ENCODE results near the gene TOX3.
A peak's percentile ranks its signal among the peaks of the same experiment; 100 is the strongest.

The TOX3 gene

GRCh38 chr16:52498328-52499059 is 48.4 kb downstream of the TOX3 start:
- H3K27ac ChIP-seq (ENCODE audit: low read length), result peak overlapping the region; percentile 17
- no peaks in the 10 kb centered on the region for H3K9me3 ChIP-seq (ENCODE audit: control insufficient read depth, low read depth, low read length)
- peaks cover 42% of the 10 kb centered on the region for H3K4me1 ChIP-seq (ENCODE audit: control insufficient read depth, low read depth, low read length)
- peak overlapping the region; percentile 37 for H3K4me3 ChIP-seq (ENCODE audit: low read length)
- no peaks in the 10 kb centered on the region for H3K36me3 ChIP-seq (ENCODE audit: control insufficient read depth, low read depth, low read length)
- no peaks in the 10 kb centered on the region for H3K27me3 ChIP-seq (ENCODE audit: control insufficient read depth, insufficient read depth, low read length)
- H3K9ac ChIP-seq (ENCODE audit: low read length), result peak overlapping the region; percentile 9

DNA sequence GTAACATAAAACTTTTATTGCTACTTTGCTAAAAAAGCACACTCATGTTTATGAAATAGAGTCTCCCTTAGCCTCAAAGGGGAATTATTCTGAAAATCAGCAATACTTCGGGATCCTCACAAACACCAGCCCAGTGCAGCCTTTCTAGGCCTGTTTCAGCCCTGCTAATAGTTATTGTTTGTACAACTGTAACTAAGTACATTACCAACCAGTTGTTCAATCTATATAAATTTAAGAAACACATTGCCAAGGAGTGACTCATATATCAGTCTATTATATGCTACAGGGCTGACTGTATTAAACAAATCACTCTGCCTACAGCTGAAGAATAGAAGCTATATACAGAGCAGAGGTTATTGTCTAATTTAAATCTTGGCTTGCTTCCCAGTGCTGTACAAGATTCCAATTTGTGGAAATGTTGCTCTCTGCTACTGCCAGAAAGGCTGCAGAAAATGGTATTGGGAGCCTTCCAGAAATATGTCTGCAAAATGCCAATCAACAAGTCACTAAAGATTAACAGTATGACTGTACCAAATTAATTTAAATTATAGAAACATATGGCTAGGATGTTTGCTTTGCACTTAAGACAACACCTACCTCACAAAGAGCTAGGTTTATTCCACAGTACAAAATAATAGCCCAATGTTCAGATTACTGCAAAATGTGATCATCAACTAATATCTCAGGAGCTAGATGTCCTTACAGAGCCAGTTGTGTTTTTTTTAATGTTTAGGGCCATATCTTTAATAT is 49.7 kb downstream of the TOX3 start:
- Histone ChIP-seq H3K27ac (ENCODE audit: low read length) (no peak overlapping the region), H3K4me3 (ENCODE audit: low read length) (no peak overlapping the region), H3K36me3 (ENCODE audit: control insufficient read depth, low read depth, low read length) (no peaks in the 10 kb centered on the region), H3K9me3 (ENCODE audit: control insufficient read depth, low read depth, low read length) (no peaks in the 10 kb centered on the region), H3K27me3 (ENCODE audit: control insufficient read depth, insufficient read depth, low read length) (no peaks in the 10 kb centered on the region), H3K4me1 (ENCODE audit: control insufficient read depth, low read depth, low read length) (peaks cover 42% of the 10 kb centered on the region), H3K9ac (ENCODE audit: low read length) (peak overlapping the region; percentile 18)

GRCh38 chr16:52496051-52496876 is 50.7 kb downstream of the TOX3 start:
- H3K4me1 ChIP-seq (ENCODE audit: control insufficient read depth, low read depth, low read length), result peaks cover 36% of the 10 kb centered on the region
- H3K9ac ChIP-seq (ENCODE audit: low read length), result no peak overlapping the region
- no peaks in the 10 kb centered on the region for H3K9me3 ChIP-seq (ENCODE audit: control insufficient read depth, low read depth, low read length)
- H3K36me3 ChIP-seq (ENCODE audit: control insufficient read depth, low read depth, low read length), result no peaks in the 10 kb centered on the region
- no peak overlapping the region for H3K27ac ChIP-seq (ENCODE audit: low read length)
- no peaks in the 10 kb centered on the region for H3K27me3 ChIP-seq (ENCODE audit: control insufficient read depth, insufficient read depth, low read length)
- no peak overlapping the region for H3K4me3 ChIP-seq (ENCODE audit: low read length)

- Histone ChIP-seq H3K27ac (ENCODE audit: low read length) (no peak overlapping the region), H3K27me3 (ENCODE audit: control insufficient read depth, insufficient read depth, low read length) (no peaks in the 10 kb centered on the region), H3K4me3 (ENCODE audit: low read length) (no peak overlapping the region), H3K36me3 (ENCODE audit: control insufficient read depth, low read depth, low read length) (no peaks in the 10 kb centered on the region), H3K9ac (ENCODE audit: low read length) (no peak overlapping the region), H3K9me3 (ENCODE audit: control insufficient read depth, low read depth, low read length) (no peaks in the 10 kb centered on the region), H3K4me1 (ENCODE audit: control insufficient read depth, low read depth, low read length) (peaks cover 34% of the 10 kb centered on the region)
Measured at GRCh38 chr16:52494621-52495020, 52.3 kb downstream of the TOX3 start.

DNA sequence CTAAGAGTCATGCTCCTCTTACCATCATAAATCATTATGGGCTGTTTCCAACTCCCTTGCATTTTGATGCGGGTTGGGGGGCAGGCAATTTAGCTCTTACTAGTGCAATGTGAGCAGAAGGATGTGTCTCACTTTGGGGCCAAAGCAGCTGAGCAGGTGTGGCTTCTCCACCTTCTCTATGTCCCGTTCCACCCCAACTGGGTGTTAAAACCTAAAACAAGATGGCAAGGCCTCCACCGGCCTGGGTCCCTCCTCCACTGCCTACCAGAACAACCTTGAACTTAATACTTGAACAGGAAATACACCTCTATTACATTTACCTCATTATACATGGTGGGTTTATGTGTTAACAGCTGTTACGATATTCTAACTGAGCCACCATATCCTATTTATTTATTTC is 52.8 kb downstream of the TOX3 start:
- H3K27ac ChIP-seq (ENCODE audit: low read length), result no peak overlapping the region
- H3K4me3 ChIP-seq (ENCODE audit: low read length), result no peak overlapping the region
- H3K9me3 ChIP-seq (ENCODE audit: control insufficient read depth, low read depth, low read length), result no peaks in the 10 kb centered on the region
- no peaks in the 10 kb centered on the region for H3K36me3 ChIP-seq (ENCODE audit: control insufficient read depth, low read depth, low read length)
- H3K27me3 ChIP-seq (ENCODE audit: control insufficient read depth, insufficient read depth, low read length), result no peaks in the 10 kb centered on the region
- H3K9ac ChIP-seq (ENCODE audit: low read length), result no peak overlapping the region
- peaks cover 29% of the 10 kb centered on the region for H3K4me1 ChIP-seq (ENCODE audit: control insufficient read depth, low read depth, low read length)

DNA sequence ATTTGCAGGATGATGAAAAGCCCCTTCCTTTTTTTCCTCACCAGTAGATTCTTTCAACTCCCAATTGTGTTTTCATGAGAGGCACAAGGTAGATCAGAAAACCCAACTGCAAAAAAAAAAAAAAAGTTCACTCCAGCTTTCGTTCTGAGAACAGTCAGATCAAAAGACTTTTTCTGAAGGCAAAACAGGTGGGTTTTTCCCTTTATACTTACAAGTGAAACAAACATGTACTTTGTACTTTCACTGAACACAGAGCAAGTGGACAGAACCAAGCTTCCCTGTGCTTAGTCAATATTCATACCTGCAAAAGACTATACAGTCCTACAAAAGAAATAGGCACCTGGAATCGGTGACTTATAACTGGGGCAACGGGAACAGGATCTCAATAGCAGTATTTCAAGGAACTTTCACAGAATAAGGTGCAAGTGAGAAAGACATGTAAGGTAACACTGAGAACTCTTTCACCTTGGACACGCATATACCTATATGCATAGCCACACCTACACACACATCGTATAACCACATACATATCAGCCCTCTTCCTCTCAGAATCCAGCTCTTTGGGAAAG is 54.1 kb downstream of the TOX3 start:
- H3K36me3 ChIP-seq (ENCODE audit: control insufficient read depth, low read depth, low read length), result no peaks in the 10 kb centered on the region
- H3K27ac ChIP-seq (ENCODE audit: low read length), result no peak overlapping the region
- no peaks in the 10 kb centered on the region for H3K27me3 ChIP-seq (ENCODE audit: control insufficient read depth, insufficient read depth, low read length)
- no peak overlapping the region for H3K9ac ChIP-seq (ENCODE audit: low read length)
- no peak overlapping the region for H3K4me3 ChIP-seq (ENCODE audit: low read length)
- H3K9me3 ChIP-seq (ENCODE audit: control insufficient read depth, low read depth, low read length), result no peaks in the 10 kb centered on the region
- H3K4me1 ChIP-seq (ENCODE audit: control insufficient read depth, low read depth, low read length), result peaks cover 18% of the 10 kb centered on the region

GRCh38 chr16:52491216-52491615 is 55.7 kb downstream of the TOX3 start:
- Histone ChIP-seq H3K27me3 (ENCODE audit: control insufficient read depth, insufficient read depth, low read length) (no peaks in the 10 kb centered on the region), H3K9ac (ENCODE audit: low read length) (no peak overlapping the region), H3K36me3 (ENCODE audit: control insufficient read depth, low read depth, low read length) (no peaks in the 10 kb centered on the region), H3K4me3 (ENCODE audit: low read length) (no peak overlapping the region), H3K9me3 (ENCODE audit: control insufficient read depth, low read depth, low read length) (no peaks in the 10 kb centered on the region), H3K4me1 (ENCODE audit: control insufficient read depth, low read depth, low read length) (peaks cover 9% of the 10 kb centered on the region), H3K27ac (ENCODE audit: low read length) (no peak overlapping the region)

GRCh38 chr16:52489894-52490293 is 57.0 kb downstream of the TOX3 start:
- Histone ChIP-seq H3K36me3 (ENCODE audit: control insufficient read depth, low read depth, low read length) (no peaks in the 10 kb centered on the region), H3K9ac (ENCODE audit: low read length) (no peak overlapping the region), H3K9me3 (ENCODE audit: control insufficient read depth, low read depth, low read length) (no peaks in the 10 kb centered on the region), H3K4me1 (ENCODE audit: control insufficient read depth, low read depth, low read length) (peaks cover 4% of the 10 kb centered on the region), H3K4me3 (ENCODE audit: low read length) (no peak overlapping the region), H3K27me3 (ENCODE audit: control insufficient read depth, insufficient read depth, low read length) (no peaks in the 10 kb centered on the region), H3K27ac (ENCODE audit: low read length) (no peak overlapping the region)

GRCh38 chr16:52488837-52489289 is 58.1 kb downstream of the TOX3 start:
- Histone ChIP-seq H3K27me3 (ENCODE audit: control insufficient read depth, insufficient read depth, low read length) (no peaks in the 10 kb centered on the region), H3K36me3 (ENCODE audit: control insufficient read depth, low read depth, low read length) (no peaks in the 10 kb centered on the region), H3K27ac (ENCODE audit: low read length) (no peak overlapping the region), H3K4me3 (ENCODE audit: low read length) (no peak overlapping the region), H3K9me3 (ENCODE audit: control insufficient read depth, low read depth, low read length) (no peaks in the 10 kb centered on the region), H3K9ac (ENCODE audit: low read length) (no peak overlapping the region), H3K4me1 (ENCODE audit: control insufficient read depth, low read depth, low read length) (no peaks in the 10 kb centered on the region)

DNA sequence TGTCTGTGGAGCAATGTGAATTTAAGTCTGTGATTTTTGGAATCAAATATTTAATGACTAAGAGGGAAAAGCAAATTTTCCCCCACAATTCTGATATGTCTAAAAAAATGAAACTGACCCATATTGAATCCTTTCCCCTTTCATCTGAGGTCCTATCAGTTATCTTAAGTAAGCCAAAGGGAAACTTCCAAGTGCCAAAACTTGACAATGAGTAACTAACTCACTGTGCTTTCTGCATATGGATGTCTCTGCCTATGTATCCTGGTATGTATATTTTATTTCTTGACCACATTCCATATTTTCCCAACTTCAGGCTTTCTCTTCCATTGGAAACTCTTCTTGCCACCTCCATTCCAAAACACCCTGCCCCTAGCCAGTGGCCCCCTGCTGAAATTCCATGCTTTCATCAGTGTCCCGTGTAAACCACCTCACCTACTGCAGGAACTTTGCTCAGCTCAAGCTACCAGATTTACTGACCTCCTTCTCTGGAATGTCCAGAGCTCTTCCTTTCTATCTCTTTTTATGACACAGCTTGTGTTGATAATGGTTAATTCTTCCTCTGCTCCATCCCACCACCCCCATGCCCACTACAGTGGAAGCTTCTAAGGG is 59.0 kb downstream of the TOX3 start:
- no peaks in the 10 kb centered on the region for H3K27me3 ChIP-seq (ENCODE audit: control insufficient read depth, insufficient read depth, low read length)
- no peak overlapping the region for H3K9ac ChIP-seq (ENCODE audit: low read length)
- no peaks in the 10 kb centered on the region for H3K36me3 ChIP-seq (ENCODE audit: control insufficient read depth, low read depth, low read length)
- H3K4me3 ChIP-seq (ENCODE audit: low read length), result no peak overlapping the region
- H3K4me1 ChIP-seq (ENCODE audit: control insufficient read depth, low read depth, low read length), result no peaks in the 10 kb centered on the region
- H3K9me3 ChIP-seq (ENCODE audit: control insufficient read depth, low read depth, low read length), result no peaks in the 10 kb centered on the region
- no peak overlapping the region for H3K27ac ChIP-seq (ENCODE audit: low read length)

DNA sequence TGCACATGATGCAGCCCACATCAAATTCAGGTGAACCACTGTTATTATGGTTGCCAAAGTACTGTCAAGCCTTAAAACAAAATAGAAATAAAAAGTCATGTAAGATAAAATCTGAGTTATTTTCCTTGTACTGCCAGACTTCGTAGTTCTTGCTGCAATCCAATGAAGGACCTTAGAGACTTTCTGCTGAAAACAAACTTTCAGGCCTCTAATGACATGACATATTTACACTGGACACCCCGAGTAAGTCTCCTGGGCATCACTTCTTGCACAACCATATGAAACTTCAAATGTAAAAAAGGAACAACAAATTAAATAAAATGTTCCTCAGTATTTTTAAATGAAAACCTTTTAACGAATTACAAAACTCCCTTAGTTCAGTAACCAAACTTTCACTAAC is 66.7 kb downstream of the TOX3 start:
- Histone ChIP-seq H3K4me3 (ENCODE audit: low read length) (no peak overlapping the region), H3K9ac (ENCODE audit: low read length) (no peak overlapping the region), H3K36me3 (ENCODE audit: control insufficient read depth, low read depth, low read length) (no peaks in the 10 kb centered on the region), H3K27me3 (ENCODE audit: control insufficient read depth, insufficient read depth, low read length) (no peaks in the 10 kb centered on the region), H3K27ac (ENCODE audit: low read length) (no peak overlapping the region), H3K9me3 (ENCODE audit: control insufficient read depth, low read depth, low read length) (no peaks in the 10 kb centered on the region), H3K4me1 (ENCODE audit: control insufficient read depth, low read depth, low read length) (peaks cover 5% of the 10 kb centered on the region)
